GM18868 (cell line): ENCODE data around the gene MLEC.
A peak's percentile ranks its signal among the peaks of the same experiment; 100 is the strongest.

Experiments
- ATAC-seq: cut with Tn5 transposase; IDR thresholded peaks from one replicate; pipeline ENCODE4 v1.9.1; 2021; ENCODE audit warnings: mild to moderate bottlenecking, moderate library complexity; ENCODE audit not compliant: unreplicated experiment

MLEC gene

GRCh38 chr12:120690978-120691377 lies 4.0 kb downstream of the MLEC start:
- ATAC-seq, result no peak

- no peak for ATAC-seq
Measured at GRCh38 chr12:120692524-120693033, 5.6 kb downstream of the MLEC start.

DNA sequence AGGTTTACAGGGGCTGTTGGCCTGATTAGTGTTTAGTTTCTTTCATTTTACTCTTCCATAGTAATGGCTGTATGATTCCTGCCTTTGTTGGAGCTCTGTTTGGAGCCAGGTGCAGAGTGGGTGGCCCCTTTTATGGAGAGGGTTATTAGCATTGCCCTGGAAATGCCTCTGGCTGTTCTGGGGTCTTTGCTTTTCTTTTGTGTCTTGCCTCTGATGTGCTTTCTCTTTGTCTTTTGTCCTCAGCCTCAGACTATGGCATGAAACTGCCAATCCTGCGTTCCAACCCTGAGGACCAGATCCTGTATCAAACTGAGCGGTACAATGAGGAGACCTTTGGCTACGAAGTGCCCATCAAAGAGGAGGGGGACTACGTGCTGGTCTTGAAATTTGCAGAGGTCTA lies 6.9 kb downstream of the MLEC start:
- no peak for ATAC-seq

DNA sequence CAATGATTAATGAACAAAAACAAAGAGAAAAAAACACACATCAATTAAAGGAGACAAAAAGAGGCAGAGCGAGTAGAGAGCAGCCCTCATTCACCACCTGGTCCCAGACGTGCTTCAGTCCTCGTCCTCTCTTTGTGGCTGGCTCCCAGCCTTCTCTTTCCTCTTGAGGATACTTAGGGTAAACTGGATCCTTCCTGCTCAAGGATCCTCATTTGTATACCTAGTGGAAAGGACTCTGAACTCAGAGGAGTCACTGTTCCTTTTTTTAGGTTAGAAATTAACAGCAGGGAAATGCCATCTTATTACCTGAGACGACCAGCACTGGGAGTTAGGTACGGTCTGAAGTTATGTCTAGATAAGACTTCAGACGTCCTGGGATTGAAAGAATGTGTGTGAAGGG lies 9.7 kb downstream of the MLEC start:
- no peak for ATAC-seq

DNA sequence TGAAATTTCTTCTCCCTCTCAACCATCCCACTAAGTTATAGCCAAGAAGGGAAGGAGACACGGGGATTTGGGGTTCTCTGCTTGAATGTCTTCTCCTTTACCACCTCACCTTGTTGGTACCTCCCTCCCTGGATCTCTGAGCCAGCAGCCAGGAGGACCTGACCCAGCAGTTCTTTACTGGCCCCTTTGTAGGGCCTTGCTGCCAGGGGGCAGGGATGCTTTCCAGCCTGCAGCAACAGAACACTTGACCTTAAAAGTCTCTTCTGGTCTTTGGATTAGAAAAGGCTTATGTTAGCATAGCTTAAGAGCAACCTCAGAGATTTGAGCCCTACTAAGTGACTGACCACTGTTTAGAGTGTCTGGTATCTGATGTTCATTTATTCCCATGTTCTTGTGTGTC lies 10.4 kb downstream of the MLEC start:
- no peak for ATAC-seq

DNA sequence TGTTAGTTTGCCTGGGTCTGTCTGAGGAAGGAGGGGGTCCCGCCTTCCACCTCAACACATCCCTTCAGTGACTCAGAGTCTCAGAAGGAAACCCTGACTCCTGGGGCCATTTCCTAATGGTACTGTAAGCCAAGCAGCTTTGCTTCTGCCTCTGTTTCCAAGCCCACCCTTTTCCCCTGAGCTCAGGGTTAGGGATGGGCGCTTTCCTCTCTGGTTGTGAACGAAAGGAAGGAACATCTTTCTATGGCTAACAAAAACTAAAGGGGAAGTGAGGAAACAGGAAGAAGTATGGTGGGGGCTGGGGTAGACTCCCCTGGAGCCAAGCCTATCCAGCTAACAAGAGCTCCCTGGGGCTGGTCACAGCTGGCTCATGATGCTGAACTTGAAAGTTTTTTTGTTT lies 11.7 kb downstream of the MLEC start:
- no peak for ATAC-seq

- ATAC-seq, result no peak
Measured at GRCh38 chr12:120699553-120699952, 12.6 kb downstream of the MLEC start.

- ATAC-seq, result no peak
Measured at GRCh38 chr12:120700886-120701285, 13.9 kb downstream of the MLEC start.

- ATAC-seq, result no peak
Measured at GRCh38 chr12:120702637-120703036, 15.7 kb downstream of the MLEC start.

- ATAC-seq, result no peak
Measured at GRCh38 chr12:120703311-120703942, 16.5 kb downstream of the MLEC start.

DNA sequence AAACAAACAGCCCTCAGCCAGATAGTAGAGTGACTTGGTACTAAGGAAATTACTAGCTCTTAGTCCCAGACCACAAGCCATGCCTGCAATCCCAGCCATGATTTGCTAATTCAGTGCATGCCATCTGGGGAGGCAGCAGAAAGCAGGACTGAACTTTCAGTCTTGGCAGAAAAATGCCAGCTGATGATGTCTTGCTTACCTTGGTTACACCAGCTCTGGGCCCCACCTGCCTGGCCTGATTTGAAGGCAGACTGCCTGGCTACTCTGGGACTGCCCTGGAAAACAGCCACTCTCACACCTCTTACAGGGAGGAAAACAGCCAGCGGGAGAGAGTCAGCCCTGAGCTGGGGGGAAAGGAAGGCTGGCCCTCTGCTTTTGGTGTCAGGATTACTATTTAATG lies 18.7 kb downstream of the MLEC start:
- no peak for ATAC-seq

GRCh38 chr12:120706029-120706428 lies 19.1 kb downstream of the MLEC start:
- no peak for ATAC-seq

DNA sequence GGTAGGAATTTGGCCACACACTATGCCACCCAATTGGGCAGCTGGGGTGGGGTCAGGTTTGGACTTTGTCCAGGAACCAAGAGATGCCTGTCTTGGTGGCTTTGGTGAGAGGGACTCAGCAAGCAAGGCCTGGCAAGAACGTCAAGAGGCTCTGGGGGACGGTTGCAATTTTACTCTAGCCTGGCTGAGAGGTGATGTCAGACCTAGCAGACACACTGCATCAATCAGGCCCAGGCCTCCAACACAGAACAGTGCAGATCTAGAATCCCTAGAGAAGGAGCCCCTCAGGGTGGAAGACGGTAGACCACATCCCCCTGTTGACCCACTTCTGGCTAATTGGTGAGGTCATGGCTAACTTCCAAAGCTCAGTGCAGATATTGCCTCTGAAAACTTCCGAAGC lies 21.7 kb downstream of the MLEC start:
- ATAC-seq, result no peak

DNA sequence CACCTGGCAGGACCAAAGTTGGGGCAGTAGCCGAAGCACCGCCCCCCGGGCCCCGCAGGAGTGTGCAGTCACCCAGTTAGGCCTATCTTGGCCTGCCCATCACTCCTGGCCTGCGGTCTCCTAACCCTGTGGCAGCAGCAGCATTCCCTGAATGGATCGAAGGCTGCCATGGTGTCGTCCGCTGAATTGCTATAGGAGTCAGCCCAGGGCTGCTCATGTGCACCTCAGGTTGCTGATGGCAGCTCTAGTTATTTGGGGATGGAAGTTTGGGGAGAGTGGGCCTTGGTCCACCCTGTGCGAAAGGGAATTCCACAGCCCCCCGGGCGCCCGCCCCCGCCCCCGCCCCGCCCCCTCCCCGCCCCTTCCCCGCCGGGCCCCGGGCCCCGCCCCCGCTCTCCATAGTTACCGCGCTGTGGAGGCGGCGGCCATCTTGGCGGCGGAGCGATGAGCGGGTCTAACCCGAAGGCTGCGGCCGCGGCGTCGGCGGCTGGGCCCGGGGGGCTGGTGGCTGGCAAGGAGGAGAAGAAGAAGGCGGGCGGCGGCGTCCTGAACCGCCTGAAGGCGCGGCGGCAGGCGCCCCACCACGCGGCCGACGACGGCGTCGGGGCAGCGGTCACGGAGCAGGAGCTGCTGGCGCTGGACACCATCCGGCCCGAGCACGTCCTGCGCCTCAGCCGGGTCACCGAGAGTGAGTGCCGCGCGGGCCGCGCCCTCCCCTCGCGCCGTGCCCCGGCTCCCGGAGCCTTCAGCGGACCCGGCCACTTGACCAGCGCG lies 23.3 kb downstream of the MLEC start, which contains the start of gene UNC119B:
Gene UNC119B, plus strand, starts transcription at position 428 of the 774 bp plus-strand sequence. Its CDS starts 17 bp downstream, at position 445.
- ATAC-seq, result peak; percentile 71

GRCh38 chr12:120710805-120711296 lies 23.9 kb downstream of the MLEC start:
- peak; percentile 37 for ATAC-seq

DNA sequence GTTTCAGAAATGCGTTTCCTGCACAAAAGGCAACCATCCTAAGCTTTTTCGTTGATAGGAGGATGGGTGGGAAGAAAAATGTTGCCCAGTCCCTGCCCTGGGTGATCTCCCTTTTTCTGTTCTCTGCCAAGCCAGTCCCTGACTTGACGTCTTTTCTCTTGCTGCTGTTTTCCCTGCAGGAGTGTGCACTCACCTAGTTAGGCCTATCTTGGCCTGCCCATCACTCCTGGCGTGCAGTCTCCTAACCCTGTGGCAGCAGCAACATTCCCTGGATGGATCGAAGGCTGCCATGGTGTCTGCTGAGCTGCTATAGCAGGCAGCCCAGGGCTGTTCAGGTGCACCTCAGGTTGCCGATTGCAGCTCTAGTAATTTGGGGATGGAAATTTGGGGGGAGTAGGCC lies 24.5 kb downstream of the MLEC start:
- no peak for ATAC-seq

GRCh38 chr12:120712610-120713009 lies 25.7 kb downstream of the MLEC start:
- no peak for ATAC-seq

DNA sequence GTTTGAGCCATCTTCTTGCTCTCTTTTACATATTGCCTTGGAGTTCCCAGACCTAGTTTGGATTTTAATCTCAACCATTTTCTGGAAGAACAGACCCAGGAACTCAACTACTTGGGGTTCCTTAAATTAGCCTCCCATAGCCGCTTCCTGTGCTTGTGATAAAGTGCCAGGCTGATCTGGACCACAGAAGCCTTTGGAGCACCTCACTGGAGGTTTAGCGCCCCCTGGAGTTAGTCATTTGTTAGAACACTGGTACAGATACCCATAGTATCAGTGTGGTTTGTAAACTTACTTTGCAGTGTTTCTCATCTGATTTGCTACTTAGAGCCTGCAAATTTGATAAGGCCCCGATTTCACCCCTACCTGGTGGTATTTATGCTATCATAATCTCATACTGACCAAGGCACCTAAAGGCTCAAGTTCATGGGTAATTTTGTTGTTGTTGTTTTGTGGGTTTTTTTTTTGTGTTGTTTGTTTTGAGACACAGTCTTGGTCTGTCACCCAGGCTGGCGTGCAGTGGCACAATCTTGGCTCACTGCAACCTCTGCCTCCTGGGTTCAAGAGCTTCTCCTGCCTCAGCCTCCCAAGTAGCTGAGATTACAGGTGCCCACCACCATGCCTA lies 27.0 kb downstream of the MLEC start:
- ATAC-seq, result no peak

DNA sequence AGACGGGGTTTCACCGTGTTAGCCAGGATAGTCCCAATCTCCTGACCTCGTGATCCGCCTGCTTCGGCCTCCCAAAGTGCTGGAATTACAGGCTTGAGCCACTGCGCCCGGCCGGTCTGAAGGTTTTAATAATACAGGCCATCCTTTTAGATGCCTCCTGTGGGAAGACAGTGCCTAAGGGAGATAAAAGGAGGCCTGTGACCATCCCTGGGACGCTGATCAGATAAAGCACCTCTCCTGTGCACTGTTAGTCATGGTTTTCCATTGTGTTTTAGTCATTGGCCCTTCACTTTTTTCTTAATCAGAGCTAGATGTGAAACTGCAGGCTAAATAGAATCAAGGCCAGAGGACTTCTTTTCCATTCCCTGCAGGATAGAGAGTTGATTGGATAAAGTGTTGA lies 31.1 kb downstream of the MLEC start:
- ATAC-seq, result no peak

GRCh38 chr12:120719072-120719471 lies 32.1 kb downstream of the MLEC start:
- ATAC-seq, result no peak

DNA sequence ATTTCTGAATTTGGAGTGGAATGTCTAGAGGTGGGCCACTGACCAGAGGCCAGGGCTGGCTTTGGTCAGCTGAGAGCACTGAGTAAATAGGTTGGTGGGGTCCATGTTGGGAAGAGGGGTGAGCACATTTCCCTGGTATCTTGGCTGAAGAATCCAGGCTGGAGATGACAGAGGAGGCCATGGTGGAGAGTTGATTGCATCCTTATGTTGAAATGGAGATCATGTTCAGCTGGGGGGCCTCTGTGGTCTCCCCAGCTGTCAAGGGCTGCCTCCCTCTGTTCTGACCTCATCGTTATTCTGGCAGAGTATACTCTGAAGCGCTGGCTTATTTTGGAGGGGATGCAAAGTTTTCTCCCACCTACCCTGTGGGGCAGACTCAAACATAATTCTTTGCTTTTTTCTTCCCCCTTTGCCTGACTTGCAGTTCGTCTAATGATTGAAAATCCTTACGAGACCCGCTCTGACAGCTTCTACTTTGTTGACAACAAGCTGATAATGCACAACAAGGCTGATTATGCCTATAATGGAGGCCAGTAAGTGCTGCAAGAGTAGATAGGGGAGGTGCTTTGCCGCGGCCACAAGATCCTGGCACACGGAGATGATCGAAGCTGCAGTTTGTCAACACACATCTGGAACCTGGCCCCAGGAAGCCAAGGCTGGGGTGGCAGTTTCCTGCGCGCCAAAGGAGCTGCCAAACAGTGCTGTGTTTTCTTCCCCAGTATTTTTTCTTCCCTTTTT lies 32.7 kb downstream of the MLEC start:
- no peak for ATAC-seq
